Measurements from ENCODE around the gene NT5DC4.

DNA sequence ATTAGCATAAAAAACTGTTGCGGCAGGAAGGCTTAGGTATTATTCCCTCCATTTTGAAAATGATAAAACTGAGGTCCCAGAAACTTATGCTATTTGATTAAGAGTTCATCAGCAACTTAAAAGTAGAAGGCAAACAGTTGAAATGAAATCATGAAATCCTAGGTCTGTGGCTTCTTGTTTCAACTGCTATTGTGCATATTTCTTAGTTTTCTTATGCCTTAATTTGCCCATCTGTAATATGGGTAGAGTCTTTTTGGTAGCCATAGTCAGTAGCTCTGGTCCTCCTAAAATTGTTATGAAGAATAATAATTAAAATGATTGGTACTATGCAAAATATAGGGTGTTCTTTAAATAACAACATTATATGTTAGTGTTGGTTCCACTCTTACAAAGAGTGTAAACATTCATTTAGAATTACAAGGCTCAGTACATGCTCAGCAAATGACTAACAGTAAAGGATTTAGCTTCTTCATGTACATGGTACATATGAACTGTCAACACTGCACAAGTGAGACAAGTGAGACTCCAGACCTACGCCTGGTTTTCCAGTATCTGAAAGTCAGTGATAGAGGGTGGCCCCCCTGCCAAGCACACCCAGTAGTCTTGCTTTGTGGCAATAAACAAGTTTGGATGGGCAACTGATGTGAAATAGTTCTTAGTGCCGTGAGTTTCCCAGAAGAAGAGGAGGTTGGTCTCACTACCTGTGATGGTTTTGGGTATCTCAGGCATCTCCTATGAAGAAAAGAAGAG is 53.9 kb downstream of the NT5DC4 start:
- TF ChIP-seq POLR2A (IDR thresholded peaks at IDR 0.05; ENCODE audit: low read length) (no peak), GATA1 (IDR thresholded peaks at IDR 0.05; ENCODE audit: low read depth, low read length) (no peak)
